ENCODE measurements around the gene MYO18B.

MYO18B gene

GRCh38 chr22:25806579-25806978 is 64.6 kb downstream of the MYO18B start:
- Histone ChIP-seq H3K4me3 (ENCODE audit: insufficient read length, low read depth) (no peak overlapping the region), H3K9ac (ENCODE audit: insufficient read length, low read depth) (no peak overlapping the region), H3K4me1 (ENCODE audit: insufficient read depth, insufficient read length) (no peaks in the 10 kb centered on the region), H3K36me3 (ENCODE audit: insufficient read depth, insufficient read length, low read length) (no peaks in the 10 kb centered on the region), H3K27me3 (ENCODE audit: insufficient read depth, insufficient read length) (peaks cover 8% of the 10 kb centered on the region), H3K9me3 (ENCODE audit: insufficient read depth, low read length) (no peaks in the 10 kb centered on the region)
- no peak for DNase-seq (ENCODE audit: low read depth, low spot score)
- no peak for TF ChIP-seq SUZ12 (IDR thresholded peaks at IDR 0.05; ENCODE audit: extremely low read depth, insufficient read depth, insufficient read length)
- no peak for TF ChIP-seq ZNF274 (IDR thresholded peaks at IDR 0.05; ENCODE audit: low read depth, low read length)
- no peak for TF ChIP-seq YY1 (IDR thresholded peaks at IDR 0.05; ENCODE audit: insufficient read depth, insufficient read length)

GRCh38 chr22:25814685-25815084 is 72.7 kb downstream of the MYO18B start:
- Histone ChIP-seq H3K36me3 (ENCODE audit: insufficient read depth, insufficient read length, low read length) (no peaks in the 10 kb centered on the region), H3K4me3 (ENCODE audit: insufficient read length, low read depth) (no peak overlapping the region), H3K4me1 (ENCODE audit: insufficient read depth, insufficient read length) (no peaks in the 10 kb centered on the region), H3K9ac (ENCODE audit: insufficient read length, low read depth) (no peak overlapping the region), H3K27me3 (ENCODE audit: insufficient read depth, insufficient read length) (peaks cover 32% of the 10 kb centered on the region), H3K9me3 (ENCODE audit: insufficient read depth, low read length) (no peaks in the 10 kb centered on the region)
- TF ChIP-seq ZNF274 (IDR thresholded peaks at IDR 0.05; ENCODE audit: low read depth, low read length) (no peak), YY1 (IDR thresholded peaks at IDR 0.05; ENCODE audit: insufficient read depth, insufficient read length) (no peak), SUZ12 (IDR thresholded peaks at IDR 0.05; ENCODE audit: extremely low read depth, insufficient read depth, insufficient read length) (no peak)
- no peak for DNase-seq (ENCODE audit: low read depth, low spot score)

GRCh38 chr22:25815561-25815960 is 73.6 kb downstream of the MYO18B start:
- Histone ChIP-seq H3K4me1 (ENCODE audit: insufficient read depth, insufficient read length) (no peaks in the 10 kb centered on the region), H3K9me3 (ENCODE audit: insufficient read depth, low read length) (no peaks in the 10 kb centered on the region), H3K36me3 (ENCODE audit: insufficient read depth, insufficient read length, low read length) (no peaks in the 10 kb centered on the region), H3K27me3 (ENCODE audit: insufficient read depth, insufficient read length) (peaks cover 32% of the 10 kb centered on the region), H3K4me3 (ENCODE audit: insufficient read length, low read depth) (no peak overlapping the region), H3K9ac (ENCODE audit: insufficient read length, low read depth) (no peak overlapping the region)
- TF ChIP-seq SUZ12 (IDR thresholded peaks at IDR 0.05; ENCODE audit: extremely low read depth, insufficient read depth, insufficient read length): no peak
- TF ChIP-seq YY1 (IDR thresholded peaks at IDR 0.05; ENCODE audit: insufficient read depth, insufficient read length): no peak
- no peak for TF ChIP-seq ZNF274 (IDR thresholded peaks at IDR 0.05; ENCODE audit: low read depth, low read length)
- DNase-seq (ENCODE audit: low read depth, low spot score): no peak

GRCh38 chr22:25816522-25817059 is 74.6 kb downstream of the MYO18B start:
- no peaks in the 10 kb centered on the region for H3K4me1 ChIP-seq (ENCODE audit: insufficient read depth, insufficient read length)
- TF ChIP-seq YY1 (IDR thresholded peaks at IDR 0.05; ENCODE audit: insufficient read depth, insufficient read length) (no peak), SUZ12 (IDR thresholded peaks at IDR 0.05; ENCODE audit: extremely low read depth, insufficient read depth, insufficient read length) (no peak), ZNF274 (IDR thresholded peaks at IDR 0.05; ENCODE audit: low read depth, low read length) (no peak)

GRCh38 chr22:25817092-25817943 is 75.3 kb downstream of the MYO18B start:
- DNase-seq (ENCODE audit: low read depth, low spot score): no peak
- no peak overlapping the region for H3K9ac ChIP-seq (ENCODE audit: insufficient read length, low read depth)
- TF ChIP-seq ZNF274 (IDR thresholded peaks at IDR 0.05; ENCODE audit: low read depth, low read length) (no peak), YY1 (IDR thresholded peaks at IDR 0.05; ENCODE audit: insufficient read depth, insufficient read length) (no peak), SUZ12 (IDR thresholded peaks at IDR 0.05; ENCODE audit: extremely low read depth, insufficient read depth, insufficient read length) (no peak)
- H3K27me3 ChIP-seq (ENCODE audit: insufficient read depth, insufficient read length): peaks cover 30% of the 10 kb centered on the region
- H3K36me3 ChIP-seq (ENCODE audit: insufficient read depth, insufficient read length, low read length): no peaks in the 10 kb centered on the region
- no peaks in the 10 kb centered on the region for H3K4me1 ChIP-seq (ENCODE audit: insufficient read depth, insufficient read length)
- peaks cover 8% of the 10 kb centered on the region; the same call in 1 of the 2 replicates for H3K9me3 ChIP-seq (ENCODE audit: insufficient read depth, low read length)
- H3K4me3 ChIP-seq (ENCODE audit: insufficient read length, low read depth): no peak overlapping the region

More at GRCh38 chr22:25816522-25817059, 74.6 kb downstream of the MYO18B start:
- Histone ChIP-seq H3K27me3 (ENCODE audit: insufficient read depth, insufficient read length) (peaks cover 32% of the 10 kb centered on the region), H3K4me3 (ENCODE audit: insufficient read length, low read depth) (no peak overlapping the region), H3K36me3 (ENCODE audit: insufficient read depth, insufficient read length, low read length) (no peaks in the 10 kb centered on the region), H3K9ac (ENCODE audit: insufficient read length, low read depth) (no peak overlapping the region), H3K9me3 (ENCODE audit: insufficient read depth, low read length) (0 out of 2 replicates have a peak, but pooled peaks cover under 1% of the 10 kb centered on the region)
- no peak for DNase-seq (ENCODE audit: low read depth, low spot score)

- peaks cover 11% of the 10 kb centered on the region; the same call in 1 of the 2 replicates for H3K9me3 ChIP-seq (ENCODE audit: insufficient read depth, low read length)
- no peak overlapping the region for H3K9ac ChIP-seq (ENCODE audit: insufficient read length, low read depth)
- no peak overlapping the region for H3K4me3 ChIP-seq (ENCODE audit: insufficient read length, low read depth)
- H3K27me3 ChIP-seq (ENCODE audit: insufficient read depth, insufficient read length): peaks cover 19% of the 10 kb centered on the region
- TF ChIP-seq SUZ12 (IDR thresholded peaks at IDR 0.05; ENCODE audit: extremely low read depth, insufficient read depth, insufficient read length): no peak
- TF ChIP-seq ZNF274 (IDR thresholded peaks at IDR 0.05; ENCODE audit: low read depth, low read length): no peak
- TF ChIP-seq YY1 (IDR thresholded peaks at IDR 0.05; ENCODE audit: insufficient read depth, insufficient read length): no peak
- no peaks in the 10 kb centered on the region for H3K4me1 ChIP-seq (ENCODE audit: insufficient read depth, insufficient read length)
- DNase-seq (ENCODE audit: low read depth, low spot score): no peak
- no peaks in the 10 kb centered on the region for H3K36me3 ChIP-seq (ENCODE audit: insufficient read depth, insufficient read length, low read length)
Observed at GRCh38 chr22:25818541-25818940, 76.6 kb downstream of the MYO18B start.

GRCh38 chr22:25822344-25822743 is 80.4 kb downstream of the MYO18B start:
- H3K36me3 ChIP-seq (ENCODE audit: insufficient read depth, insufficient read length, low read length): no peaks in the 10 kb centered on the region
- no peak for DNase-seq (ENCODE audit: low read depth, low spot score)
- H3K4me1 ChIP-seq (ENCODE audit: insufficient read depth, insufficient read length): no peaks in the 10 kb centered on the region
- peaks cover 11% of the 10 kb centered on the region; the same call in 1 of the 2 replicates for H3K9me3 ChIP-seq (ENCODE audit: insufficient read depth, low read length)
- TF ChIP-seq YY1 (IDR thresholded peaks at IDR 0.05; ENCODE audit: insufficient read depth, insufficient read length) (no peak), ZNF274 (IDR thresholded peaks at IDR 0.05; ENCODE audit: low read depth, low read length) (no peak), SUZ12 (IDR thresholded peaks at IDR 0.05; ENCODE audit: extremely low read depth, insufficient read depth, insufficient read length) (no peak)
- H3K9ac ChIP-seq (ENCODE audit: insufficient read length, low read depth): no peak overlapping the region
- H3K4me3 ChIP-seq (ENCODE audit: insufficient read length, low read depth): no peak overlapping the region
- H3K27me3 ChIP-seq (ENCODE audit: insufficient read depth, insufficient read length): peaks cover 6% of the 10 kb centered on the region
